Neural progenitor cell (in vitro differentiated cells): ENCODE results near the gene CNTNAP2. TPM values are rescaled to one million over a fixed set of nuclear protein-coding genes. Genes with fewer than 3 reads are reported as not detected.

Experiments
- DNase-seq: peaks from one replicate; pipeline ENCODE4 v3.0.0-alpha.2; 2016; ENCODE audit warnings: low spot score
- H2AFZ ChIP-seq: fragments of 200-600 bp; sonication (generic); replicated peaks from 2 replicates; pipeline ENCODE4 v1.6.1; 2016; ENCODE audit warnings: antibody characterized with exemption
- H3F3A ChIP-seq: fragments of 200-600 bp; sonication (generic); 2 replicates; pipeline ENCODE4 v1.6.1; 2016; ENCODE audit warnings: antibody characterized with exemption, low read depth
- H3K27ac ChIP-seq: fragments of 200-600 bp; sonication (generic); 2 replicates; pipeline ENCODE4 v1.5.1; 2016; ENCODE audit warnings: mild to moderate bottlenecking
- H3K27me3 ChIP-seq: fragments of 200-600 bp; sonication (generic); 2 replicates; pipeline ENCODE4 v1.6.1; 2016; ENCODE audit warnings: mild to moderate bottlenecking, moderate library complexity
- H3K36me3 ChIP-seq: fragments of 200-600 bp; sonication (generic); 2 replicates; pipeline ENCODE4 v1.5.1; 2016
- H3K4me1 ChIP-seq: fragments of 200-600 bp; sonication (generic); 2 replicates; pipeline ENCODE4 v1.6.1; 2016; ENCODE audit warnings: mixed run types
- H3K4me2 ChIP-seq: fragments of 200-600 bp; sonication (generic); 2 replicates; pipeline ENCODE4 v1.6.1; 2016
- H3K4me3 ChIP-seq: fragments of 200-600 bp; sonication (generic); 2 replicates; pipeline ENCODE4 v1.5.1; 2016
- H3K79me2 ChIP-seq: fragments of 200-600 bp; sonication (generic); 2 replicates; pipeline ENCODE4 v1.6.1; 2016; ENCODE audit warnings: low read depth
- H3K9ac ChIP-seq: fragments of 200-600 bp; sonication (generic); 2 replicates; pipeline ENCODE4 v1.6.1; 2016
- H3K9me3 ChIP-seq: fragments of 200-600 bp; sonication (generic); 2 replicates; pipeline ENCODE4 v1.5.1; 2016; ENCODE audit warnings: low read depth
- H4K20me1 ChIP-seq: fragments of 200-600 bp; sonication (generic); 2 replicates; pipeline ENCODE4 v1.6.1; 2016; ENCODE audit warnings: low read depth
- H3K27ac Mint-ChIP-seq: 3 replicates; pipeline ENCODE4 v1.8.0; 2021; ENCODE audit warnings: mixed read lengths
- H3K27me3 Mint-ChIP-seq: 2 replicates; pipeline ENCODE4 v1.8.0; 2022; ENCODE audit warnings: low read depth, mild to moderate bottlenecking, inconsistent platforms, moderate library complexity, mixed read lengths; ENCODE audit not compliant: insufficient read depth
- H3K36me3 Mint-ChIP-seq: 3 replicates; pipeline ENCODE4 v1.8.0; 2021; ENCODE audit warnings: mixed read lengths
- H3K4me1 Mint-ChIP-seq: 3 replicates; pipeline ENCODE4 v1.8.0; 2021; ENCODE audit warnings: mixed read lengths
- H3K4me3 Mint-ChIP-seq: 3 replicates; pipeline ENCODE4 v1.8.0; 2021; ENCODE audit warnings: mild to moderate bottlenecking, moderate library complexity, mixed read lengths
- H3K9me3 Mint-ChIP-seq: 3 replicates; pipeline ENCODE4 v1.8.0; 2020; ENCODE audit warnings: mixed read lengths
- EZH2 ChIP-seq: fragments of 200-600 bp; sonication (generic); IDR thresholded peaks from 2 replicates; pipeline ENCODE4 v1.6.1; 2017; ENCODE audit warnings: antibody characterized with exemption, mild to moderate bottlenecking, moderate library complexity
- EZH2phosphoT487 ChIP-seq: fragments of 200-600 bp; sonication (generic); IDR thresholded peaks from 2 replicates; pipeline ENCODE4 v1.6.1; 2017; ENCODE audit warnings: antibody characterized with exemption
- total RNA-seq: library from RNA; depleted of rRNA; stranded (reverse); fragments of >200 nt; gene quantifications from 2 replicates; pipeline ENCODE4 v1.2.3, GENCODE V29; 2015; ENCODE audit warnings: low replicate concordance
- TF ChIP-seq, protein P1 (sequence below): fragments of 200-600 bp; sonication (generic); IDR thresholded peaks from 2 replicates; pipeline ENCODE4 v1.5.1; 2017; ENCODE audit warnings: antibody characterized with exemption, mild to moderate bottlenecking

Gene CNTNAP2
- total RNA-seq, 1 donor from 2014 or later: 126 TPM

DNA sequence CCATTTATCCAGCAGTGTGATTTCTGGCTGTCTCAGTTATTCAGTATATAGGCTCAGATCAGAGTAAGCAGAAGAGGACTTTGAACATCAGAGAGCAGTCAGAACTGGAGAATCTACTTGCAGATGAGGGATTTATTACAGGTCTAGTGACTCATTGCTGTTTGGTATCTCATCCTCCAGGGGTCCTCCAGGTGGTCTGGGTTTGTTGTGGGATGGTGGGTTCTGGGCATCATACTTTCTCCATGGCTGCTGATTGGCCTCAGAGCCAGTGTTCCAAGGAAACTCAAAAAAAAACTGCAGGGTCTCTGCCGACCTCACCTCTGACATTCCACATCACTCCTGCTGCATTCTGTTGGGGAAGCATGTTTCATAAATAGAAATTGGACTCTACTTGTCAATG is 214.8 kb downstream of the CNTNAP2 start:
- H3K9me3 Mint-ChIP-seq: no peaks in the 10 kb centered on the region
- Histone ChIP-seq H3K4me1 (no peaks in the 10 kb centered on the region), H2AFZ (no peak overlapping the region), H3K36me3 (no peaks in the 10 kb centered on the region), H3K9ac (no peak overlapping the region), H3K79me2 (no peaks in the 10 kb centered on the region), H4K20me1 (no peaks in the 10 kb centered on the region), H3K27ac (no peak overlapping the region), H3K4me2 (no peak overlapping the region), H3K4me3 (no peak overlapping the region), H3K27me3 (no peaks in the 10 kb centered on the region), H3K9me3 (no peaks in the 10 kb centered on the region), H3F3A (no peaks in the 10 kb centered on the region)
- no peaks in the 10 kb centered on the region for H3K27me3 Mint-ChIP-seq
- no peaks in the 10 kb centered on the region for H3K36me3 Mint-ChIP-seq
- no peak overlapping the region for H3K27ac Mint-ChIP-seq
- DNase-seq: no peak
- TF ChIP-seq, protein P1, sequence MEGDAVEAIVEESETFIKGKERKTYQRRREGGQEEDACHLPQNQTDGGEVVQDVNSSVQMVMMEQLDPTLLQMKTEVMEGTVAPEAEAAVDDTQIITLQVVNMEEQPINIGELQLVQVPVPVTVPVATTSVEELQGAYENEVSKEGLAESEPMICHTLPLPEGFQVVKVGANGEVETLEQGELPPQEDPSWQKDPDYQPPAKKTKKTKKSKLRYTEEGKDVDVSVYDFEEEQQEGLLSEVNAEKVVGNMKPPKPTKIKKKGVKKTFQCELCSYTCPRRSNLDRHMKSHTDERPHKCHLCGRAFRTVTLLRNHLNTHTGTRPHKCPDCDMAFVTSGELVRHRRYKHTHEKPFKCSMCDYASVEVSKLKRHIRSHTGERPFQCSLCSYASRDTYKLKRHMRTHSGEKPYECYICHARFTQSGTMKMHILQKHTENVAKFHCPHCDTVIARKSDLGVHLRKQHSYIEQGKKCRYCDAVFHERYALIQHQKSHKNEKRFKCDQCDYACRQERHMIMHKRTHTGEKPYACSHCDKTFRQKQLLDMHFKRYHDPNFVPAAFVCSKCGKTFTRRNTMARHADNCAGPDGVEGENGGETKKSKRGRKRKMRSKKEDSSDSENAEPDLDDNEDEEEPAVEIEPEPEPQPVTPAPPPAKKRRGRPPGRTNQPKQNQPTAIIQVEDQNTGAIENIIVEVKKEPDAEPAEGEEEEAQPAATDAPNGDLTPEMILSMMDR: no peak
- no peak for TF ChIP-seq EZH2
- TF ChIP-seq EZH2phosphoT487: no peak
- no peak overlapping the region for H3K4me3 Mint-ChIP-seq
- no peaks in the 10 kb centered on the region for H3K4me1 Mint-ChIP-seq

DNA sequence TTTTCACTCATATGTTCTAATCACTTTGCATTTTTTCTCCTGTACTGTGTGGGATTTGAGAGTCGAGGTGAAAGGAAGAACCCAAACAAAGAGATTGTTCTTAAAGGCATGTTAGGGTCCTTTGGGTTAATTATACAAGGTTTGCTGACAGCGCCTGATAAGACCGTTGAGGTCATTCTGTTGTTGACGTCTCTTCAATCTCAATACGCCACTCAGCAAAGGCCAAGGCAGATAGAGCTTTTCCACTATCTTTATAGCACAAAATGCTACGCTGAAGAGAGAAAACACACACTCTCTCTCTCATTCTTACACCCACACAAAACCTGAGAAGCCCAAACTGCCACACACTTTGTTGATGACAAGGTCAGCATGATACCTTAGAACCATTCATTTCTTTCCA is 228.7 kb downstream of the CNTNAP2 start:
- H3K9me3 ChIP-seq: no peaks in the 10 kb centered on the region
- H3K27me3 ChIP-seq: no peaks in the 10 kb centered on the region
- H3K9ac ChIP-seq: no peak overlapping the region
- H3K79me2 ChIP-seq: no peaks in the 10 kb centered on the region
- no peaks in the 10 kb centered on the region for H3K4me1 ChIP-seq
- no peak overlapping the region for H3K4me3 ChIP-seq
- no peaks in the 10 kb centered on the region for H3K36me3 ChIP-seq
- no peaks in the 10 kb centered on the region for H4K20me1 ChIP-seq
- no peaks in the 10 kb centered on the region for H3F3A ChIP-seq
- Mint-ChIP-seq H3K36me3 (no peaks in the 10 kb centered on the region), H3K27ac (no peak overlapping the region), H3K4me3 (no peak overlapping the region), H3K4me1 (no peaks in the 10 kb centered on the region), H3K9me3 (peaks cover 3% of the 10 kb centered on the region), H3K27me3 (no peaks in the 10 kb centered on the region)
- no peak overlapping the region for H3K27ac ChIP-seq
- DNase-seq: no peak
- H2AFZ ChIP-seq: no peak overlapping the region
- no peak overlapping the region for H3K4me2 ChIP-seq
- no peak for TF ChIP-seq EZH2phosphoT487
- TF ChIP-seq, protein P1: no peak
- no peak for TF ChIP-seq EZH2

DNA sequence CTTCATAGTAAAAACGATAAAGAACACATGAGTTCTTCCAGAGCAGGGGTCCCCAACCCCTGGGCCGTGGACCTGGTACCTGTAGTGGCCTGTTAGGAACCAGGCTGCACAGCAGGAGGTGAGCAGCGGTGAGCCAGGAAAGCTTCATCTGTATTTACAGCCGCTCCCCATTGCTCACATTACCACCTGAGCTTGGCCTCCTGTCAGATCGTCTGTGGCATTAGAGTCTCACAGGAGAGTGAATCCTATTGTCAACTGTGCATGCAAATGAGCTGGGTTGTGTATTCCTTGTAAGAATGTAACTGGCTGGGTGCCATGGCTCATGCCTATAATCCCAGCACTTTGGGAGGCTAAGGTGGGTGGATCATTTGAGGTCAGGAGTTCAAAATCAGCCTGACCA is 229.5 kb downstream of the CNTNAP2 start:
- Histone ChIP-seq H3K4me3 (no peak overlapping the region), H3K79me2 (no peaks in the 10 kb centered on the region), H3K9me3 (no peaks in the 10 kb centered on the region), H3F3A (no peaks in the 10 kb centered on the region), H3K9ac (no peak overlapping the region), H3K27me3 (no peaks in the 10 kb centered on the region), H3K4me1 (no peaks in the 10 kb centered on the region), H3K27ac (no peak overlapping the region), H2AFZ (no peak overlapping the region), H4K20me1 (no peaks in the 10 kb centered on the region), H3K4me2 (no peak overlapping the region), H3K36me3 (no peaks in the 10 kb centered on the region)
- no peaks in the 10 kb centered on the region for H3K4me1 Mint-ChIP-seq
- H3K4me3 Mint-ChIP-seq: no peak overlapping the region
- H3K9me3 Mint-ChIP-seq: peaks cover 3% of the 10 kb centered on the region
- TF ChIP-seq EZH2phosphoT487 (no peak), EZH2 (no peak)
- TF ChIP-seq, protein P1: no peak
- no peak overlapping the region for H3K27ac Mint-ChIP-seq
- DNase-seq: no peak
- no peaks in the 10 kb centered on the region for H3K36me3 Mint-ChIP-seq
- H3K27me3 Mint-ChIP-seq: no peaks in the 10 kb centered on the region

GRCh38 chr7:146355216-146355615 is 238.6 kb downstream of the CNTNAP2 start:
- Histone ChIP-seq H3K4me1 (no peaks in the 10 kb centered on the region), H3F3A (no peaks in the 10 kb centered on the region), H3K27ac (no peak overlapping the region), H3K9ac (no peak overlapping the region), H4K20me1 (no peaks in the 10 kb centered on the region), H2AFZ (no peak overlapping the region), H3K4me3 (no peak overlapping the region), H3K9me3 (no peaks in the 10 kb centered on the region), H3K79me2 (no peaks in the 10 kb centered on the region), H3K4me2 (no peak overlapping the region), H3K36me3 (no peaks in the 10 kb centered on the region), H3K27me3 (no peaks in the 10 kb centered on the region)
- TF ChIP-seq EZH2phosphoT487: no peak
- DNase-seq: no peak
- Mint-ChIP-seq H3K4me1 (peaks cover 2% of the 10 kb centered on the region), H3K27me3 (no peaks in the 10 kb centered on the region), H3K27ac (no peak overlapping the region), H3K36me3 (no peaks in the 10 kb centered on the region), H3K4me3 (no peak overlapping the region), H3K9me3 (no peaks in the 10 kb centered on the region)
